Fibroblast of villous mesenchyme (primary cell): ENCODE measurements around the gene NRF1. TPM values are rescaled to one million over a fixed set of nuclear protein-coding genes. Genes with fewer than 3 reads are reported as not detected.

ENCODE experiments used
- DNase-seq: peaks from one replicate; pipeline ENCODE4 v3.0.0-alpha.2; 2010; ENCODE audit warnings: low read depth
- H3K4me3 ChIP-seq: 2 replicates; pipeline ENCODE4 v1.5.1; 2011; ENCODE audit warnings: low read depth, mild to moderate bottlenecking, low read length
- total RNA-seq: library from RNA; depleted of rRNA; stranded (reverse); fragments of >200 nt; gene quantifications from 2 replicates; pipeline ENCODE4 v1.2.3, GENCODE V29; 2012
- TF ChIP-seq, protein P1 (sequence below): IDR thresholded peaks from 2 replicates; pipeline ENCODE4 v1.5.1; 2012; ENCODE audit warnings: low read depth, mild to moderate bottlenecking, low read length; ENCODE audit not compliant: insufficient read depth

The NRF1 gene
- total RNA-seq, 1 donor, result 12.5 TPM

DNA sequence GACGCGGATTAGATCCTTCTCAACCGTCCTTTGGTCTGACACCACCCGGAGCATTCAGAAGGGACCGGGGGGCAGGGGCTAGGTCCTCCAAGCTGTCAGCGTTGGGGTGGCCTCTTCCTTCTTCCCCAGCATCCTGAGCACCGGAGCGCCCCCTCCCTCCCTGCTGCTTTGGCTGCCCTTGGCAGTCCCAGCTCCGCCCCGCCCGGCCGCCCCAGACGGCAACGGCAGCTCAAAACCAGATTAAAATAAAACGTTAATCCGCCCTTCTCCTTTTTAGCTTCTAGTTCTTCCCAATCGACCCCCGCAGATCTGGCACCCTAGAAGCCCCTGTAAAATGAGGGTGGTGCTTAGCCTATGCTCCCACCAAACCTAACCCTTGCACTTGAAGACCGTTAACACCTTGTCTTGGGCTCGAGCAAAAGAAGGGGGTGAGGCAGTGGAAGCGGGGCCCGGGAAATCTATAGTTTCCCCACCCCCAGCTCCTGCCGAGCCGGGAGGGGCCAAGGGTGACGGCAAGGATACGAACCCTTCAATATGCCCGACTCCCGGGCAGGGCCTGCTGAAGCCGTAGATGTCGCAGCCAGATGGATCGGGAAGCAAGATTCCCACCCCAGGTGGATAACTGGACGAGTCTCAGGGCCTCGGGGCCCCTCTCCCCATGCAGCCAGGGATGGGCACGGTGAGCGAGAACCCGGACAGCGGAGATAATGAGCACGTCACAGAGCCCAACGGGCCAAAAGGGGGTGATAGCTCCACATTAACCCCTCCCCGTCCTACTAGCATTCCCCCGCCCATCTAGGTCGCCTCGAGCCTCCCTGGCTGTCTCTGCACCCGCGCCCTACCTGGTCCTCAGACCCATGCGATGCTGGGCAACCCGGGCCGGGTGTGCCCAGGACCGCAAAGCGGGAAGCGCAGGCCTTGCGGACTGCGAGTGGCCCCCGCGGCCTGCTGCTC, 169.7 kb downstream of the NRF1 start:
- no peak overlapping the region for H3K4me3 ChIP-seq
- TF ChIP-seq, protein P1, sequence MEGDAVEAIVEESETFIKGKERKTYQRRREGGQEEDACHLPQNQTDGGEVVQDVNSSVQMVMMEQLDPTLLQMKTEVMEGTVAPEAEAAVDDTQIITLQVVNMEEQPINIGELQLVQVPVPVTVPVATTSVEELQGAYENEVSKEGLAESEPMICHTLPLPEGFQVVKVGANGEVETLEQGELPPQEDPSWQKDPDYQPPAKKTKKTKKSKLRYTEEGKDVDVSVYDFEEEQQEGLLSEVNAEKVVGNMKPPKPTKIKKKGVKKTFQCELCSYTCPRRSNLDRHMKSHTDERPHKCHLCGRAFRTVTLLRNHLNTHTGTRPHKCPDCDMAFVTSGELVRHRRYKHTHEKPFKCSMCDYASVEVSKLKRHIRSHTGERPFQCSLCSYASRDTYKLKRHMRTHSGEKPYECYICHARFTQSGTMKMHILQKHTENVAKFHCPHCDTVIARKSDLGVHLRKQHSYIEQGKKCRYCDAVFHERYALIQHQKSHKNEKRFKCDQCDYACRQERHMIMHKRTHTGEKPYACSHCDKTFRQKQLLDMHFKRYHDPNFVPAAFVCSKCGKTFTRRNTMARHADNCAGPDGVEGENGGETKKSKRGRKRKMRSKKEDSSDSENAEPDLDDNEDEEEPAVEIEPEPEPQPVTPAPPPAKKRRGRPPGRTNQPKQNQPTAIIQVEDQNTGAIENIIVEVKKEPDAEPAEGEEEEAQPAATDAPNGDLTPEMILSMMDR, result no peak
- DNase-seq, result no peak

GRCh38 chr7:129781928-129782817, 170.7 kb downstream of the NRF1 start:
- no peak for DNase-seq
- TF ChIP-seq, protein P1, result no peak
- no peak overlapping the region for H3K4me3 ChIP-seq

DNA sequence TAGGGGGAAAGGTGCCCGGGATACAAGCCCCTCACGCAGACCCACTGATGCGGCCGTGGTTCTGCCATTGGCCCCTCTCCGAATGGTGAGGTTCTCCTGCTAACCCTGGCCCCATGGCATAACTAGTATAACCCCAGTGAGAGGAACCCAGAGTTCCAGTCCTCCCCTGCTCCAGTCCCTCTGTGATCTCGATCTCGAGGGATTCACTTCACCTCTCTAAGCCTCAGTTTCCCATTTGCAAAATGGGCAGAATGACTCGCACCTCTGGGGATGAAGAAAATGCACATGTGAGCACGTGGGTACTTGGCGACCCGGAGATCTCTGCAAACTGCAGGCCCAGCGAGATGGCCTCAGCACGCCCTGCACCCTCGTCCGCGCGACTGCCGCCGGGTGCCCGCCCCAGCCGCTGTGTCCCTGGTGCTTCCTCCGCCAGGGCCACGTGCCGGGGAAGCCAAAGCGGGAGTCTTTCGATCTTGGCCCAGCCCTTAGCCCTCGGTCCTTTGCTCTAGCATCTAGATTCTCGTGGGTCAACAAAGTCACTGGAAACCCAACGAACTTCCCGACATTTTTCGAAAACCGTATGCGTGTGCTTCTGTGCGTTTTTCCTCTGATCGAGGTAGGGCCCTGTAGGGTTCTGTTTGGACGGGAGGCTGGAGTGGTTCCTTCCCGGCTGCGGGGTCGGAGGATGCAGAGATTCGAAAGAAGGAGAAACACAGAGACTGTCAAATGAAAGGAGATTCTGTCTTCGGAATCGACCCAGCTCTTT, 171.5 kb downstream of the NRF1 start:
- H3K4me3 ChIP-seq, result no peak overlapping the region
- no peak for DNase-seq
- TF ChIP-seq, protein P1, result no peak

DNA sequence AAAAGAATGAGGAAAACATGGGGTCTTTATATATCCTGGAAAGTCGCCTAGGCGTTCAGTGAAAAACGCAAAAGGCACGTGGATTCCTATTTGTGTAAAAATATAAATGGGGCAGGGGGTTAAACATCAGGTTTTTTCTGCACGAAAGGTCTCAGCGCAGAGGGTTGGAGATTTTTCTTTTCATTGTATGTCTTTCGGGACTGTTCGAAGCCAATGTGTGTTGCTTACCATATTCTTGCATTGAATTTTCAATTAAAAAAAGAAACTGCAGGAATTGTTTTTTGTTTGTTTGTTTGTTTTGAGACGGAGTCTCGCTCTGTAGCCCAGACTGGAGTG, 172.0 kb downstream of the NRF1 start:
- DNase-seq, result no peak
- TF ChIP-seq, protein P1, result no peak

GRCh38 chr7:129784437-129784782, 172.9 kb downstream of the NRF1 start:
- TF ChIP-seq, protein P1, result no peak
- no peak overlapping the region for H3K4me3 ChIP-seq
- DNase-seq, result no peak

More for the DNA sequence above, 172.0 kb downstream of the NRF1 start:
- H3K4me3 ChIP-seq, result no peak overlapping the region
